Hepatocyte (in vitro differentiated cells): ENCODE results near the gene SHROOM1. TPM values are rescaled to one million over a fixed set of nuclear protein-coding genes. Genes with fewer than 3 reads are reported as not detected.
A peak's percentile ranks its signal among the peaks of the same experiment; 100 is the strongest.
"Not testable (repeated sequence)": the region's sequence is repeated elsewhere in the genome, so short reads cannot be mapped to it uniquely, and the experiment has no call there.

Experiments used
- DNase-seq: peaks from one replicate; pipeline ENCODE4 v3.0.0-alpha.2; 2016; ENCODE audit warnings: low spot score
- H2AFZ ChIP-seq: fragments of 200-600 bp; sonication (generic); 2 replicates; pipeline ENCODE4 v1.6.0; 2016; ENCODE audit warnings: antibody characterized with exemption, mild to moderate bottlenecking
- H3K27ac ChIP-seq: fragments of 200-600 bp; sonication (generic); 2 replicates; pipeline ENCODE4 v1.5.1; 2016; ENCODE audit warnings: mild to moderate bottlenecking
- H3K27me3 ChIP-seq: fragments of 200-600 bp; sonication (generic); 2 replicates; pipeline ENCODE4 v1.6.1; 2016
- H3K36me3 ChIP-seq: fragments of 200-600 bp; sonication (generic); replicated peaks from 2 replicates; pipeline ENCODE4 v1.5.1; 2016; ENCODE audit warnings: low read depth; ENCODE audit not compliant: insufficient read depth
- H3K4me1 ChIP-seq: fragments of 200-600 bp; sonication (generic); 2 replicates; pipeline ENCODE4 v1.5.1; 2016; ENCODE audit warnings: mild to moderate bottlenecking, moderate library complexity; ENCODE audit not compliant: insufficient read depth
- H3K4me2 ChIP-seq: fragments of 200-600 bp; sonication (generic); 2 replicates; pipeline ENCODE4 v1.6.0; 2016
- H3K4me3 ChIP-seq: fragments of 200-600 bp; sonication (generic); 2 replicates; pipeline ENCODE4 v1.5.1; 2016; ENCODE audit warnings: mild to moderate bottlenecking
- H3K79me2 ChIP-seq: fragments of 200-600 bp; sonication (generic); 2 replicates; pipeline ENCODE4 v1.6.0; 2017; ENCODE audit warnings: mild to moderate bottlenecking
- H3K9me2 ChIP-seq: fragments of 200-600 bp; sonication (generic); replicated peaks from 2 replicates; pipeline ENCODE4 v1.6.0; 2017; ENCODE audit warnings: mild to moderate bottlenecking; ENCODE audit not compliant: insufficient read depth
- H3K9me3 ChIP-seq: fragments of 200-600 bp; sonication (generic); 2 replicates; pipeline ENCODE4 v1.5.1; 2016; ENCODE audit warnings: low read depth, mild to moderate bottlenecking
- H4K20me1 ChIP-seq: fragments of 200-600 bp; sonication (generic); 2 replicates; pipeline ENCODE4 v1.6.0; 2016; ENCODE audit warnings: mild to moderate bottlenecking; ENCODE audit not compliant: insufficient read depth, poor library complexity, severe bottlenecking
- CTCF ChIP-seq: fragments of 200-600 bp; sonication (generic); IDR thresholded peaks from 2 replicates; pipeline ENCODE4 v1.5.1; 2016; ENCODE audit warnings: antibody characterized with exemption, mild to moderate bottlenecking; ENCODE audit not compliant: poor library complexity
- EZH2 ChIP-seq: fragments of 200-600 bp; sonication (generic); IDR thresholded peaks from 2 replicates; pipeline ENCODE4 v1.6.1; 2016; ENCODE audit warnings: antibody characterized with exemption, mild to moderate bottlenecking, borderline replicate concordance
- EZH2phosphoT487 ChIP-seq: fragments of 200-600 bp; sonication (generic); IDR thresholded peaks from one replicate; pipeline ENCODE4 v1.6.1; 2018; ENCODE audit warnings: antibody characterized with exemption, mild to moderate bottlenecking, low read depth, moderate library complexity; ENCODE audit not compliant: unreplicated experiment, severe bottlenecking
- WGBS: methylation state at CpG from one replicate; pipeline ENCODE4 v1.1.6; 2016; ENCODE audit warnings: low lambda C conversion rate; ENCODE audit errors: missing lambda C conversion rate; 5-methylcytosine and 5-hydroxymethylcytosine counted together
- polyA plus RNA-seq: library from polyadenylated mRNA; unstranded; fragments of >200 nt; fragmentation: Nextera tagmentation; extraction: Ambion mirVana; gene quantifications from 2 replicates; pipeline ENCODE4 v1.2.1, GENCODE V29; 2016
- total RNA-seq: library from RNA; depleted of rRNA; stranded (reverse); fragments of >200 nt; gene quantifications from 2 replicates; pipeline ENCODE4 v1.2.3, GENCODE V29; 2014

The SHROOM1 gene
- total and polyA plus RNA-seq, 2 experiments from 2014 or later = 10.0 to 19.2 TPM

GRCh38 chr5:132807163-132807838 is 23.1 kb downstream of the SHROOM1 start:
- no peak for TF ChIP-seq EZH2
- TF ChIP-seq CTCF = peak; percentile 46
- TF ChIP-seq EZH2phosphoT487 = no peak
- H3K9me3 ChIP-seq = no peaks in the 10 kb centered on the region
- 38% methylated on average over 12 of the region's 12 CpGs for WGBS
- H4K20me1 ChIP-seq = no peaks in the 10 kb centered on the region
- peak overlapping the region; percentile 19 for H2AFZ ChIP-seq
- peak; percentile 89 for DNase-seq
- peak overlapping the region; percentile 67 for H3K4me2 ChIP-seq
- no peaks in the 10 kb centered on the region for H3K79me2 ChIP-seq
- peaks cover 1% of the 10 kb centered on the region for H3K27me3 ChIP-seq
- H3K4me1 ChIP-seq = peaks cover 34% of the 10 kb centered on the region
- no peaks in the 10 kb centered on the region for H3K36me3 ChIP-seq
- no peaks in the 10 kb centered on the region for H3K9me2 ChIP-seq
- peak overlapping the region; percentile 74 for H3K27ac ChIP-seq
- no peak overlapping the region for H3K4me3 ChIP-seq

- Histone ChIP-seq H2AFZ (peak overlapping the region; percentile 19), H3K27ac (peak overlapping the region; percentile 74), H3K4me2 (peak overlapping the region; percentile 67), H3K4me1 (peaks cover 34% of the 10 kb centered on the region)
- H3K27me3 ChIP-seq, H3K9me2 ChIP-seq, H3K9me3 ChIP-seq, H3K4me3 ChIP-seq, H4K20me1 ChIP-seq, H3K36me3 ChIP-seq, DNase-seq, H3K79me2 ChIP-seq: not testable (repeated sequence)
- 92% methylated on average over 12 of the region's 12 CpGs for WGBS
Measured at GRCh38 chr5:132806804-132807162, 23.7 kb downstream of the SHROOM1 start.

- not testable (repeated sequence) for DNase-seq, H3K36me3 ChIP-seq, H3K9me3 ChIP-seq, H3K9me2 ChIP-seq, H4K20me1 ChIP-seq, H3K79me2 ChIP-seq, H3K27me3 ChIP-seq, H3K4me3 ChIP-seq, H2AFZ ChIP-seq, H3K27ac ChIP-seq
- peaks cover 34% of the 10 kb centered on the region for H3K4me1 ChIP-seq
- WGBS = 93% methylated on average over 6 of the region's 6 CpGs
- peak overlapping the region; percentile 23 for H3K4me2 ChIP-seq
Measured at GRCh38 chr5:132805872-132806271, 24.6 kb downstream of the SHROOM1 start.

GRCh38 chr5:132804219-132804618 is 26.2 kb downstream of the SHROOM1 start:
- not testable (repeated sequence) for H3K27me3 ChIP-seq, H3K4me3 ChIP-seq, H3K79me2 ChIP-seq, DNase-seq, H3K36me3 ChIP-seq, H3K9me2 ChIP-seq, H3K4me2 ChIP-seq, H4K20me1 ChIP-seq, H2AFZ ChIP-seq, H3K9me3 ChIP-seq, H3K27ac ChIP-seq
- peaks cover 25% of the 10 kb centered on the region for H3K4me1 ChIP-seq
- WGBS = 100% methylated on average over 1 of the region's 1 CpG

GRCh38 chr5:132802685-132803066 is 27.8 kb downstream of the SHROOM1 start:
- 72% methylated on average over 5 of the region's 5 CpGs for WGBS
- H3K4me2 ChIP-seq, H3K4me3 ChIP-seq, H2AFZ ChIP-seq, H3K9me2 ChIP-seq, H3K9me3 ChIP-seq, H3K79me2 ChIP-seq, DNase-seq, H3K27me3 ChIP-seq, H4K20me1 ChIP-seq, H3K27ac ChIP-seq, H3K36me3 ChIP-seq: not testable (repeated sequence)
- H3K4me1 ChIP-seq = peaks cover 11% of the 10 kb centered on the region
